PC-3 (cell line): Measurements from ENCODE around the gene ABCA8.

Source experiments
- EZH2 ChIP-seq: fragments of 300-600 bp; sonication (generic); IDR thresholded peaks from one replicate; pipeline ENCODE4 v1.6.1; 2017; ENCODE audit warnings: antibody characterized with exemption, mild to moderate bottlenecking, low read length; ENCODE audit not compliant: unreplicated experiment
- EZH2phosphoT487 ChIP-seq: fragments of 300-600 bp; sonication (generic); IDR thresholded peaks from 2 replicates; pipeline ENCODE4 v1.6.1; 2018; ENCODE audit warnings: mild to moderate bottlenecking, antibody characterized with exemption, low read length, borderline replicate concordance
- TF ChIP-seq, protein P1 (sequence below): fragments of 300-600 bp; sonication (generic); conservative IDR thresholded peaks from 2 replicates; pipeline ENCODE4 v1.5.1; 2017; ENCODE audit warnings: antibody characterized with exemption, low read depth, mild to moderate bottlenecking, low read length

DNA sequence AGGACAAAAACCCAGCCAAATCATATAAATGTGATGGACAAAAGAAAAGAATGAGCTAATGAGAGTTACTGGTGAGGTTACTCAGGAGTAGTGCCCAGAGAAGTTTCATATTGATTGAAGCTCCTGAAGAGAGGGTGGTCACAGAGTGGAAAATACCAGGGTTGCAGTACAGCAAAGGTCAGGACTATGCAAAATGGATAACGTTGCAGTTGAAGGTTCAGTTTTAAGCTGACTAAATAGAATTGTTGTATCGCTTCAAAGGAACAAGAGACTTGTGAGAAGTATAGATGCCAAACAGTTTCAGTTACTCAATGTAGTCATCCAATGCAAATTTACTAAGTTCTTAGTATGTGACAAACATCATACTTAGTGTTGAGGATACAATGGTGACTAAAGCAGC lies 47.1 kb downstream of the ABCA8 start:
- TF ChIP-seq, protein P1, sequence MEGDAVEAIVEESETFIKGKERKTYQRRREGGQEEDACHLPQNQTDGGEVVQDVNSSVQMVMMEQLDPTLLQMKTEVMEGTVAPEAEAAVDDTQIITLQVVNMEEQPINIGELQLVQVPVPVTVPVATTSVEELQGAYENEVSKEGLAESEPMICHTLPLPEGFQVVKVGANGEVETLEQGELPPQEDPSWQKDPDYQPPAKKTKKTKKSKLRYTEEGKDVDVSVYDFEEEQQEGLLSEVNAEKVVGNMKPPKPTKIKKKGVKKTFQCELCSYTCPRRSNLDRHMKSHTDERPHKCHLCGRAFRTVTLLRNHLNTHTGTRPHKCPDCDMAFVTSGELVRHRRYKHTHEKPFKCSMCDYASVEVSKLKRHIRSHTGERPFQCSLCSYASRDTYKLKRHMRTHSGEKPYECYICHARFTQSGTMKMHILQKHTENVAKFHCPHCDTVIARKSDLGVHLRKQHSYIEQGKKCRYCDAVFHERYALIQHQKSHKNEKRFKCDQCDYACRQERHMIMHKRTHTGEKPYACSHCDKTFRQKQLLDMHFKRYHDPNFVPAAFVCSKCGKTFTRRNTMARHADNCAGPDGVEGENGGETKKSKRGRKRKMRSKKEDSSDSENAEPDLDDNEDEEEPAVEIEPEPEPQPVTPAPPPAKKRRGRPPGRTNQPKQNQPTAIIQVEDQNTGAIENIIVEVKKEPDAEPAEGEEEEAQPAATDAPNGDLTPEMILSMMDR, result no peak
- TF ChIP-seq EZH2 (no peak), EZH2phosphoT487 (no peak)
